IMR-90 (cell line): ENCODE measurements around the gene PPM1D. TPM values are rescaled to one million over a fixed set of nuclear protein-coding genes. Genes with fewer than 3 reads are reported as not detected.

Experiments
- ATAC-seq: fragments of 200-7000 bp; cut with Tn5 transposase; 2 replicates; pipeline ENCODE4 v1.9.1; 2020; ENCODE audit warnings: low read depth, mild to moderate bottlenecking, moderate library complexity
- BruUV-seq: library from RNA; stranded (reverse); fragments of 400-500 nt; replicated peaks from 2 replicates; lab custom pipeline; 2021; lab: Mats Ljungman, UMichigan
- CTCF ChIA-PET: fragments of 300-600 bp; formaldehyde crosslinking; extraction: SDS; loops from one replicate; lab custom pipeline; 2021; ENCODE audit warnings: antibody characterized with exemption; lab: Yijun Ruan, JAX
- POLR2A ChIA-PET: fragments of 300-600 bp; sonication (Branson Sonifier 250); formaldehyde crosslinking; loops from one replicate; lab custom pipeline; 2022; ENCODE audit warnings: antibody characterized with exemption; ENCODE audit not compliant: unreplicated experiment; lab: Charles Lee
- DNase-seq: peaks from one replicate; pipeline ENCODE4 v3.0.0; 2013
- H2AFZ ChIP-seq: replicated peaks from 2 replicates; pipeline ENCODE3; 2013; ENCODE audit warnings: low read length, mild to moderate bottlenecking; ENCODE audit not compliant: poor library complexity
- H2AK5ac ChIP-seq: 2 replicates; pipeline ENCODE4 v1.6.1; 2013; ENCODE audit warnings: low read depth, low read length, inconsistent platforms
- H2AK9ac ChIP-seq: replicated peaks from 2 replicates; pipeline ENCODE3; 2013; ENCODE audit warnings: mild to moderate bottlenecking, low read depth, low read length, moderate library complexity; ENCODE audit not compliant: poor library complexity
- H2BK120ac ChIP-seq: 2 replicates; pipeline ENCODE4 v1.6.1; 2013; ENCODE audit warnings: low read depth, low read length, inconsistent platforms
- H2BK15ac ChIP-seq: 3 replicates; pipeline ENCODE4 v1.6.1; 2013; ENCODE audit warnings: low read depth, low read length, inconsistent platforms
- H2BK20ac ChIP-seq: 2 replicates; pipeline ENCODE4 v1.6.1; 2013; ENCODE audit warnings: low read depth, mild to moderate bottlenecking, inconsistent platforms, low read length, moderate library complexity
- H2BK5ac ChIP-seq: 2 replicates; pipeline ENCODE4 v1.6.1; 2013; ENCODE audit warnings: mild to moderate bottlenecking, low read depth, low read length, inconsistent platforms; ENCODE audit not compliant: poor library complexity, severe bottlenecking
- H3K14ac ChIP-seq: replicated peaks from 2 replicates; pipeline ENCODE4 v1.6.1; 2013; ENCODE audit warnings: low read depth, low read length, inconsistent platforms
- H3K18ac ChIP-seq: 2 replicates; pipeline ENCODE4 v1.6.1; 2013; ENCODE audit warnings: low read depth, low read length, control low read depth
- H3K23ac ChIP-seq: 2 replicates; pipeline ENCODE4 v1.6.1; 2013; ENCODE audit warnings: low read depth, low read length, inconsistent platforms
- H3K27ac ChIP-seq: 2 replicates; pipeline ENCODE4 v1.5.1; 2013; ENCODE audit warnings: mild to moderate bottlenecking, control low read depth, low read length; ENCODE audit not compliant: insufficient read depth
- H3K27me3 ChIP-seq: 2 replicates; pipeline ENCODE4 v1.6.1; 2013; ENCODE audit warnings: low read length; ENCODE audit not compliant: control insufficient read depth, insufficient read depth
- H3K36me3 ChIP-seq: 2 replicates; pipeline ENCODE4 v1.6.1; 2013; ENCODE audit warnings: low read length, mixed read lengths; ENCODE audit not compliant: control insufficient read depth, insufficient read depth
- H3K4ac ChIP-seq: 2 replicates; pipeline ENCODE4 v1.6.1; 2013; ENCODE audit warnings: low read depth, low read length, inconsistent platforms
- H3K4me1 ChIP-seq: 2 replicates; pipeline ENCODE4 v1.6.1; 2013; ENCODE audit warnings: low read length, mixed read lengths; ENCODE audit not compliant: control insufficient read depth, insufficient read depth
- H3K4me2 ChIP-seq: 2 replicates; pipeline ENCODE4 v1.6.1; 2013; ENCODE audit warnings: low read depth, mild to moderate bottlenecking, control low read depth, low read length, moderate library complexity
- H3K4me3 ChIP-seq: 2 replicates; pipeline ENCODE4 v1.5.1; 2013; ENCODE audit warnings: low read depth, mild to moderate bottlenecking, control low read depth, low read length, moderate library complexity; ENCODE audit not compliant: insufficient read depth
- H3K56ac ChIP-seq: 2 replicates; pipeline ENCODE4 v1.6.1; 2013; ENCODE audit warnings: low read length, inconsistent platforms; ENCODE audit not compliant: insufficient read depth; ENCODE audit errors: extremely low read depth
- H3K79me1 ChIP-seq, 2 experiments: 2 replicates each; pipeline ENCODE4 v1.6.1; 2013; ENCODE audit warnings: low read length in 2 of 2, inconsistent platforms in 1 of 2, low read depth in 1 of 2
- H3K9ac ChIP-seq: 2 replicates; pipeline ENCODE4 v1.6.1; 2013; ENCODE audit warnings: low read depth, low read length, control low read depth
- H3K9me1 ChIP-seq: 2 replicates; pipeline ENCODE4 v1.6.1; 2013; ENCODE audit warnings: low read length, inconsistent platforms; ENCODE audit not compliant: insufficient read depth
- H3K9me3 ChIP-seq: 2 replicates; pipeline ENCODE4 v1.6.1; 2013; ENCODE audit warnings: low read length; ENCODE audit not compliant: control insufficient read depth, insufficient read depth
- H4K20me1 ChIP-seq: 2 replicates; pipeline ENCODE4 v1.6.1; 2013; ENCODE audit warnings: low read length, inconsistent platforms; ENCODE audit not compliant: insufficient read depth
- H4K5ac ChIP-seq: 2 replicates; pipeline ENCODE4 v1.6.1; 2013; ENCODE audit warnings: mild to moderate bottlenecking, low read depth, low read length, control low read depth
- H4K8ac ChIP-seq, 2 experiments: 2 replicates each; pipeline ENCODE4 v1.6.1; 2013; ENCODE audit warnings: low read depth in 2 of 2, low read length in 2 of 2, control low read depth in 1 of 2, inconsistent platforms in 1 of 2
- H4K91ac ChIP-seq: 2 replicates; pipeline ENCODE4 v1.6.1; 2013; ENCODE audit warnings: low read depth, low read length, inconsistent platforms; ENCODE audit not compliant: insufficient read depth
- BHLHE40 ChIP-seq: fragments of 150-350 bp; IDR thresholded peaks from 2 replicates; pipeline ENCODE4 v1.6.1; 2016; ENCODE audit warnings: mild to moderate bottlenecking, low read depth, low read length
- CEBPB ChIP-seq: IDR thresholded peaks from 2 replicates; pipeline ENCODE4 v1.6.1; 2012; ENCODE audit warnings: low read depth, low read length, improper control_type of control experiment
- CHD1 ChIP-seq: IDR thresholded peaks from 2 replicates; pipeline ENCODE4 v1.6.1; 2012; ENCODE audit warnings: low read depth, low read length, improper control_type of control experiment
- CTCF ChIP-seq: conservative IDR thresholded peaks from 2 replicates; pipeline ENCODE4 v1.5.1; 2012; ENCODE audit warnings: mild to moderate bottlenecking, low read depth, low read length, improper control_type of control experiment
- ELK1 ChIP-seq: fragments of 150-350 bp; IDR thresholded peaks from 2 replicates; pipeline ENCODE4 v1.6.1; 2016; ENCODE audit warnings: low read depth, mild to moderate bottlenecking, low read length, moderate library complexity, borderline replicate concordance
- FOS ChIP-seq: fragments of 150-350 bp; IDR thresholded peaks from 2 replicates; pipeline ENCODE4 v1.6.1; 2016; ENCODE audit warnings: low read depth, low read length
- MAFK ChIP-seq: IDR thresholded peaks from 2 replicates; pipeline ENCODE4 v1.6.1; 2012; ENCODE audit warnings: low read depth, low read length, improper control_type of control experiment
- MAZ ChIP-seq: IDR thresholded peaks from 2 replicates; pipeline ENCODE4 v1.6.1; 2012; ENCODE audit warnings: low read depth, mild to moderate bottlenecking, low read length, improper control_type of control experiment, moderate library complexity, borderline replicate concordance
- MXI1 ChIP-seq: IDR thresholded peaks from 2 replicates; pipeline ENCODE4 v1.6.1; 2012; ENCODE audit warnings: low read depth, mild to moderate bottlenecking, low read length, moderate library complexity, borderline replicate concordance
- NFE2L2 ChIP-seq: fragments of 150-350 bp; IDR thresholded peaks from 2 replicates; pipeline ENCODE4 v1.6.1; 2016; ENCODE audit warnings: low read depth, mild to moderate bottlenecking, low read length
- POLR2A ChIP-seq: IDR thresholded peaks from 2 replicates; pipeline ENCODE4 v1.6.1; 2012; ENCODE audit warnings: mild to moderate bottlenecking, low read depth, low read length
- RAD21 ChIP-seq: IDR thresholded peaks from 2 replicates; pipeline ENCODE4 v1.6.1; 2012; ENCODE audit warnings: low read length, improper control_type of control experiment
- RCOR1 ChIP-seq: IDR thresholded peaks from 2 replicates; pipeline ENCODE4 v1.6.1; 2012; ENCODE audit warnings: mild to moderate bottlenecking, low read length, improper control_type of control experiment; ENCODE audit not compliant: insufficient replicate concordance
- RFX5 ChIP-seq: IDR thresholded peaks from 2 replicates; pipeline ENCODE4 v1.8.0; 2012; ENCODE audit warnings: low read depth, mild to moderate bottlenecking, low read length, moderate library complexity
- SMC3 ChIP-seq: fragments of 150-350 bp; IDR thresholded peaks from 2 replicates; pipeline ENCODE4 v1.6.1; 2016; ENCODE audit warnings: low read depth, mild to moderate bottlenecking, antibody characterized with exemption, low read length, moderate library complexity
- USF2 ChIP-seq: fragments of 150-350 bp; IDR thresholded peaks from 2 replicates; pipeline ENCODE4 v1.6.1; 2017; ENCODE audit warnings: mild to moderate bottlenecking, antibody characterized with exemption, low read length, low read depth
- WGBS, 2 experiments: methylation state at CpG; one replicate each; pipeline versions ENCODE4 v1.1.5 to v1.1.7; 2013; ENCODE audit warnings: missing lambda C conversion rate in 2 of 2; ENCODE audit not compliant: insufficient read length in 1 of 2; ENCODE audit errors: extremely low coverage in 2 of 2; 5-methylcytosine and 5-hydroxymethylcytosine counted together
- dilution Hi-C: fragments of 300-500 bp; cut with HindIII; formaldehyde crosslinking; loops from one replicate; pipeline ENCODE4 v1.14.3; 2018; ENCODE audit warnings: low sequenced_read_pairs; ENCODE audit not compliant: unreplicated experiment
- in situ Hi-C: fragments of 300-500 bp; cut with MboI; formaldehyde crosslinking; loops from 3 replicates; pipeline ENCODE4 v1.14.3; 2019; ENCODE audit warnings: low sequenced_read_pairs, inconsistent platforms, mixed read lengths
- intact Hi-C: fragments of 100-400 bp; cut with micrococcal nuclease; formaldehyde crosslinking; loops from 2 replicates; pipeline ENCODE4 v1.10.0; 2022
- polyA plus RNA-seq, 3 experiments: library from polyadenylated mRNA; depleted of rRNA; stranded (reverse); fragments of >200 nt; gene quantifications; 2 replicates each; pipeline ENCODE4 v1.2.3, GENCODE V29; 2012; ENCODE audit warnings: low replicate concordance in 1 of 3
- total RNA-seq: library from RNA; depleted of rRNA; stranded (reverse); fragments of >200 nt; gene quantifications from 2 replicates; pipeline ENCODE4 v1.2.3, GENCODE V29; 2012

Gene PPM1D
- total and polyA plus RNA-seq, 2 of the 4 experiments (the other 2 are of a cell fraction), result 5.5 to 16.1 TPM

GRCh38 chr17:60637683-60638082, 37.7 kb downstream of the PPM1D start:
- Histone ChIP-seq H4K91ac (no peak overlapping the region), H3K56ac (no peak overlapping the region), H3K14ac (no peak overlapping the region), H3K9me1 (0 out of 2 replicates have a peak, but pooled peaks cover 3% of the 10 kb centered on the region), H2BK5ac (no peak overlapping the region), H2BK120ac (no peak overlapping the region), H3K4me1 (peaks cover 8% of the 10 kb centered on the region), H3K18ac (no peak overlapping the region), H3K79me1 (peaks cover 29 to 56% of the 10 kb centered on the region in 2 experiments), H3K9me3 (no peaks in the 10 kb centered on the region), H2BK20ac (no peak overlapping the region), H3K27ac (no peak overlapping the region), H4K20me1 (peaks cover 20% of the 10 kb centered on the region; the same call in 1 of the 2 replicates), H3K27me3 (no peaks in the 10 kb centered on the region), H3K4me3 (no peak overlapping the region), H3K4me2 (no peak overlapping the region), H2BK15ac (no peak overlapping the region), H2AK9ac (no peak overlapping the region), H4K8ac (no peak overlapping the region), H3K23ac (no peak overlapping the region), H3K9ac (no peak overlapping the region), H2AFZ (no peak overlapping the region), H3K4ac (no peak overlapping the region), H4K5ac (no peak overlapping the region), H3K36me3 (peaks cover 10% of the 10 kb centered on the region), H2AK5ac (no peak overlapping the region)
- DNase-seq (no peak), ATAC-seq (no peak)
- ChIA-PET CTCF (interaction anchor here (0.8 to 1.7 kb wide), 4 partner anchors 34 to 168 kb away, joined by 3 to 6 read pairs (median 3); no protein-coding TSS in a partner anchor), POLR2A (no interaction called here)
- WGBS, 2 experiments, result no CpG with 5 or more reads among the region's 2 CpGs
- dilution Hi-C loops, result no loop called here
- intact Hi-C loops, result loop anchor here (1.0 to 10.0 kb wide), 6 partner anchors 35 to 493 kb away; partner anchors contain the start of genes APPBP2 and CA4
- in situ Hi-C loops, result loop anchor here (10.0 to 25.0 kb wide), 2 partner anchors 113 to 500 kb away; partner anchors contain the start of genes APPBP2 and CA4
- no TSS peak for BruUV-seq
- no peak for TF ChIP-seq RCOR1
- no peak for TF ChIP-seq CHD1
- TF ChIP-seq ELK1, result no peak
- no peak for TF ChIP-seq CTCF
- TF ChIP-seq USF2, result no peak
- no peak for TF ChIP-seq MAFK
- no peak for TF ChIP-seq POLR2A
- no peak for TF ChIP-seq NFE2L2
- no peak for TF ChIP-seq CEBPB
- no peak for TF ChIP-seq RFX5
- no peak for TF ChIP-seq MXI1
- no peak for TF ChIP-seq RAD21
- no peak for TF ChIP-seq BHLHE40
- no peak for TF ChIP-seq FOS
- no peak for TF ChIP-seq MAZ
- TF ChIP-seq SMC3, result no peak
